GM23248 (cell line): ENCODE results near the gene NPR2. TPM values are rescaled to one million over a fixed set of nuclear protein-coding genes. Genes with fewer than 3 reads are reported as not detected.

Experiments
- DNase-seq: peaks from one replicate; pipeline ENCODE4 v3.0.0-alpha.2; 2015
- H2AFZ ChIP-seq: fragments of 200-600 bp; sonication (generic); 2 replicates; pipeline ENCODE4 v1.6.1; 2016; ENCODE audit warnings: antibody characterized with exemption
- H3F3A ChIP-seq: fragments of 200-600 bp; sonication (generic); 2 replicates; pipeline ENCODE4 v1.6.1; 2016; ENCODE audit warnings: mild to moderate bottlenecking, antibody characterized with exemption, mixed run types; ENCODE audit not compliant: insufficient read depth
- H3K27ac ChIP-seq: fragments of 200-600 bp; sonication (generic); 2 replicates; pipeline ENCODE4 v1.5.1; 2016; ENCODE audit warnings: mild to moderate bottlenecking
- H3K27me3 ChIP-seq: fragments of 200-600 bp; sonication (generic); replicated peaks from 2 replicates; pipeline ENCODE4 v1.6.1; 2016; ENCODE audit warnings: mild to moderate bottlenecking; ENCODE audit not compliant: insufficient read depth
- H3K36me3 ChIP-seq: fragments of 200-600 bp; sonication (generic); 2 replicates; pipeline ENCODE4 v1.6.1; 2016; ENCODE audit warnings: low read depth, mild to moderate bottlenecking
- H3K4me1 ChIP-seq: fragments of 200-600 bp; sonication (generic); 2 replicates; pipeline ENCODE4 v1.6.1; 2016; ENCODE audit warnings: mild to moderate bottlenecking; ENCODE audit not compliant: insufficient read depth
- H3K4me2 ChIP-seq: fragments of 200-600 bp; sonication (generic); one replicate; pipeline ENCODE4 v1.6.1; 2016; ENCODE audit warnings: mild to moderate bottlenecking; ENCODE audit not compliant: unreplicated experiment
- H3K4me3 ChIP-seq: fragments of 200-600 bp; sonication (generic); 2 replicates; pipeline ENCODE4 v1.5.1; 2016; ENCODE audit warnings: mild to moderate bottlenecking
- H3K79me2 ChIP-seq: fragments of 200-600 bp; sonication (generic); 2 replicates; pipeline ENCODE4 v1.6.1; 2016; ENCODE audit warnings: mild to moderate bottlenecking; ENCODE audit not compliant: insufficient read depth
- H3K9ac ChIP-seq: fragments of 200-600 bp; sonication (generic); 2 replicates; pipeline ENCODE4 v1.6.1; 2016; ENCODE audit warnings: mild to moderate bottlenecking
- H3K9me2 ChIP-seq: fragments of 200-600 bp; sonication (generic); 2 replicates; pipeline ENCODE4 v1.6.1; 2016; ENCODE audit warnings: mixed run types, mild to moderate bottlenecking, moderate library complexity; ENCODE audit not compliant: insufficient read depth
- H3K9me3 ChIP-seq: fragments of 200-600 bp; sonication (generic); one replicate; pipeline ENCODE4 v1.6.1; 2017; ENCODE audit warnings: low read depth
- H4K20me1 ChIP-seq: fragments of 200-600 bp; sonication (generic); 2 replicates; pipeline ENCODE4 v1.6.0; 2016; ENCODE audit not compliant: insufficient read depth
- EZH2 ChIP-seq: fragments of 200-600 bp; sonication (generic); IDR thresholded peaks from 2 replicates; pipeline ENCODE4 v1.6.1; 2018; ENCODE audit warnings: antibody characterized with exemption, mild to moderate bottlenecking; ENCODE audit not compliant: insufficient read depth, poor library complexity, severe bottlenecking
- EZH2phosphoT487 ChIP-seq: fragments of 200-600 bp; sonication (generic); IDR thresholded peaks from 2 replicates; pipeline ENCODE4 v1.6.1; 2018; ENCODE audit warnings: antibody characterized with exemption, moderate library complexity, mild to moderate bottlenecking, low read depth; ENCODE audit not compliant: insufficient read depth
- whole genome bisulfite sequencing, 2 experiments: methylation state at CpG; one replicate each; pipeline ENCODE4 v1.1.6; 2015 to 2017; ENCODE audit warnings: low lambda C conversion rate in 2 of 2, low coverage in 1 of 2; ENCODE audit errors: missing lambda C conversion rate in 2 of 2; 5-methylcytosine and 5-hydroxymethylcytosine counted together
- in situ Hi-C: fragments of 300-500 bp; cut with MboI; formaldehyde crosslinking; loops from 2 replicates; pipeline ENCODE4 v1.15.0; 2020
- polyA plus RNA-seq: library from polyadenylated mRNA; unstranded; fragments of >200 nt; fragmentation: Nextera tagmentation; extraction: Ambion mirVana; gene quantifications from 2 replicates; pipeline ENCODE4 v1.2.1, GENCODE V29; 2016
- total RNA-seq: library from RNA; depleted of rRNA; stranded (reverse); fragments of >200 nt; shearing (Covaris generic); gene quantifications from 2 replicates; pipeline ENCODE4 v1.2.3, GENCODE V29; 2014

Gene NPR2
- total and polyA plus RNA-seq, 2 experiments from 2014 or later: 11.8 to 26.9 TPM

- DNase-seq: peak; percentile 52
Measured at GRCh38 chr9:35811381-35812024, 20.1 kb downstream of the NPR2 start.

GRCh38 chr9:35812025-35812602, 20.7 kb downstream of the NPR2 start, which contains the start of gene SPAG8:
TSS of gene SPAG8 (minus strand) at chr9:35812262. CDS start at chr9:35812147, 115 bp downstream.
- Histone ChIP-seq H3F3A (peaks cover 14% of the 10 kb centered on the region; the same call in 1 of the 2 replicates), H3K27ac (peak within 1 kb of the TSS; percentile 57), H3K9me3 (no peaks in the 10 kb centered on the region), H3K79me2 (no peaks in the 10 kb centered on the region), H4K20me1 (no peaks in the 10 kb centered on the region), H3K4me3 (peak within 1 kb of the TSS; percentile 78), H2AFZ (peak within 1 kb of the TSS; percentile 93), H3K4me2 (peak within 1 kb of the TSS; percentile 81), H3K36me3 (no peaks in the 10 kb centered on the region), H3K9me2 (no peaks in the 10 kb centered on the region), H3K4me1 (peaks cover 7% of the 10 kb centered on the region), H3K27me3 (no peaks in the 10 kb centered on the region), H3K9ac (peak within 1 kb of the TSS; percentile 72)
- TF ChIP-seq EZH2phosphoT487 (no peak), EZH2 (no peak)
- 3 to 5% methylated on average over 28 of the region's 28 CpGs for WGBS, 2 experiments
- peak; percentile 98 for DNase-seq
- in situ Hi-C loops: no loop called here

More at GRCh38 chr9:35811381-35812024, 20.1 kb downstream of the NPR2 start:
- Histone ChIP-seq H3K9me2 (no peaks in the 10 kb centered on the region), H4K20me1 (no peaks in the 10 kb centered on the region), H3K4me2 (peak overlapping the region; percentile 81), H3K4me1 (peaks cover 7% of the 10 kb centered on the region), H3F3A (peaks cover 14% of the 10 kb centered on the region; the same call in 1 of the 2 replicates), H3K36me3 (no peaks in the 10 kb centered on the region), H3K9ac (peak overlapping the region; percentile 72), H3K79me2 (no peaks in the 10 kb centered on the region), H3K9me3 (no peaks in the 10 kb centered on the region), H2AFZ (peak overlapping the region; percentile 93), H3K27me3 (no peaks in the 10 kb centered on the region), H3K27ac (peak overlapping the region; percentile 57), H3K4me3 (peak overlapping the region; percentile 78)
- TF ChIP-seq EZH2 (no peak), EZH2phosphoT487 (no peak)
- 7 to 11% methylated on average over 12 of the region's 12 CpGs for WGBS, 2 experiments
- in situ Hi-C loops: no loop called here

- peaks cover 14% of the 10 kb centered on the region; the same call in 1 of the 2 replicates for H3F3A ChIP-seq
- peaks cover 7% of the 10 kb centered on the region for H3K4me1 ChIP-seq
- H3K4me2 ChIP-seq: peak overlapping the region; percentile 82
- H3K36me3 ChIP-seq: no peaks in the 10 kb centered on the region
- WGBS, 2 experiments: 74 to 77% methylated on average over 10 of the region's 10 CpGs
- no peak for TF ChIP-seq EZH2phosphoT487
- no peak for TF ChIP-seq EZH2
- no peak overlapping the region; the same call in 1 of the 2 replicates for H3K9ac ChIP-seq
- peak; percentile 67 for DNase-seq
- no peaks in the 10 kb centered on the region for H3K9me2 ChIP-seq
- peak overlapping the region; percentile 81; the same call in 1 of the 2 replicates for H3K4me3 ChIP-seq
- no peaks in the 10 kb centered on the region for H3K79me2 ChIP-seq
- H3K27ac ChIP-seq: peak overlapping the region; percentile 78; the same call in 1 of the 2 replicates
- no peaks in the 10 kb centered on the region for H3K27me3 ChIP-seq
- in situ Hi-C loops: no loop called here
- H2AFZ ChIP-seq: no peak overlapping the region
- H4K20me1 ChIP-seq: no peaks in the 10 kb centered on the region
- no peaks in the 10 kb centered on the region for H3K9me3 ChIP-seq
Measured at GRCh38 chr9:35813434-35814105, 22.2 kb downstream of the NPR2 start.

GRCh38 chr9:35814106-35814840, 22.9 kb downstream of the NPR2 start:
- Histone ChIP-seq H3K4me3 (peak overlapping the region; percentile 81), H3K4me1 (peaks cover 7% of the 10 kb centered on the region), H3K4me2 (peak overlapping the region; percentile 82), H3F3A (peaks cover 14% of the 10 kb centered on the region; the same call in 1 of the 2 replicates), H3K27me3 (no peaks in the 10 kb centered on the region), H3K36me3 (no peaks in the 10 kb centered on the region), H3K27ac (peak overlapping the region; percentile 78), H3K9me2 (no peaks in the 10 kb centered on the region), H3K9me3 (no peaks in the 10 kb centered on the region), H3K79me2 (no peaks in the 10 kb centered on the region), H3K9ac (peak overlapping the region; percentile 87), H4K20me1 (no peaks in the 10 kb centered on the region), H2AFZ (peak overlapping the region; percentile 88)
- in situ Hi-C loops: no loop called here
- WGBS, 2 experiments: 5% methylated on average over 15 to 20 of the region's 29 CpGs
- TF ChIP-seq EZH2 (no peak), EZH2phosphoT487 (no peak)
- peak; percentile 86 for DNase-seq
